GM21528 (cell line): ENCODE data around the gene LGALS4.
"Not testable (repeated sequence)": the region's sequence is repeated elsewhere in the genome, so short reads cannot be mapped to it uniquely, and the experiment has no call there.

ENCODE experiments used
- ATAC-seq: cut with Tn5 transposase; IDR thresholded peaks from one replicate; pipeline ENCODE4 v1.9.1; 2021; ENCODE audit warnings: mild to moderate bottlenecking, moderate library complexity; ENCODE audit not compliant: unreplicated experiment, low FRiP score

The LGALS4 gene

GRCh38 chr19:38812841-38813320 is at the start of gene LGALS4:
LGALS4 (minus strand) TSS chr19:38812945; CDS start chr19:38812886, 59 bp downstream.
- no peak for ATAC-seq

GRCh38 chr19:38861368-38861767 is 48.6 kb upstream of the LGALS4 start:
- no peak for ATAC-seq

- ATAC-seq, result not testable (repeated sequence)
These were observed 47.0 kb upstream of the LGALS4 start for GRCh38 chr19:38859631-38860204.

GRCh38 chr19:38856813-38857212 is 44.1 kb upstream of the LGALS4 start:
- no peak for ATAC-seq

- ATAC-seq, result not testable (repeated sequence)
These were observed 43.0 kb upstream of the LGALS4 start for GRCh38 chr19:38855751-38856150.

GRCh38 chr19:38854961-38855360 is 42.2 kb upstream of the LGALS4 start:
- ATAC-seq, result not testable (repeated sequence)

- no peak for ATAC-seq
These were observed 40.5 kb upstream of the LGALS4 start for GRCh38 chr19:38853214-38853613.

- ATAC-seq, result no peak
These were observed 39.7 kb upstream of the LGALS4 start for GRCh38 chr19:38852231-38853044.

- ATAC-seq, result peak; percentile 15
These were observed 39.0 kb upstream of the LGALS4 start for GRCh38 chr19:38851622-38852230.

GRCh38 chr19:38850976-38851621 is 38.4 kb upstream of the LGALS4 start:
- ATAC-seq, result no peak

GRCh38 chr19:38850436-38850975 is 37.8 kb upstream of the LGALS4 start:
- ATAC-seq, result peak; percentile 66

GRCh38 chr19:38849860-38850435 is 37.2 kb upstream of the LGALS4 start, which contains the start of gene HNRNPL:
HNRNPL (minus strand) TSS chr19:38849986; CDS start chr19:38849966, 20 bp downstream.
- peak; percentile 61 for ATAC-seq

GRCh38 chr19:38849147-38849859 is 36.6 kb upstream of the LGALS4 start:
- peak; percentile 19 for ATAC-seq

GRCh38 chr19:38848299-38849146 is 35.8 kb upstream of the LGALS4 start:
- no peak for ATAC-seq

- no peak for ATAC-seq
These were observed 33.4 kb upstream of the LGALS4 start for GRCh38 chr19:38846097-38846496.

- no peak for ATAC-seq
These were observed 32.8 kb upstream of the LGALS4 start for GRCh38 chr19:38845374-38846024.

- ATAC-seq, result no peak
These were observed 31.4 kb upstream of the LGALS4 start for GRCh38 chr19:38844093-38844686.
